Osteocyte (in vitro differentiated cells): Measurements from ENCODE around the gene LMNA. TPM values are rescaled to one million over a fixed set of nuclear protein-coding genes. Genes with fewer than 3 reads are reported as not detected.

Experiments
- DNase-seq: peaks from one replicate; pipeline ENCODE4 v3.0.0; 2021; ENCODE audit warnings: mixed read lengths; ENCODE audit not compliant: unreplicated experiment; ENCODE audit errors: extremely low spot score
- H3K27ac Mint-ChIP-seq: one replicate; pipeline ENCODE4 v1.8.0; 2021; ENCODE audit warnings: mild to moderate bottlenecking, mixed read lengths; ENCODE audit not compliant: unreplicated experiment
- H3K27me3 Mint-ChIP-seq: one replicate; pipeline ENCODE4 v1.8.0; 2021; ENCODE audit warnings: mixed read lengths; ENCODE audit not compliant: unreplicated experiment
- H3K36me3 Mint-ChIP-seq: one replicate; pipeline ENCODE4 v1.8.0; 2021; ENCODE audit warnings: mixed read lengths; ENCODE audit not compliant: unreplicated experiment
- H3K4me1 Mint-ChIP-seq: one replicate; pipeline ENCODE4 v1.8.0; 2021; ENCODE audit warnings: mixed read lengths; ENCODE audit not compliant: unreplicated experiment
- H3K4me3 Mint-ChIP-seq: one replicate; pipeline ENCODE4 v1.8.0; 2021; ENCODE audit warnings: mild to moderate bottlenecking, moderate library complexity, mixed read lengths; ENCODE audit not compliant: unreplicated experiment
- H3K9me3 Mint-ChIP-seq: one replicate; pipeline ENCODE4 v1.8.0; 2021; ENCODE audit warnings: mixed read lengths; ENCODE audit not compliant: unreplicated experiment
- CTCF ChIP-seq: fragments of 200-600 bp; sonication (generic); IDR thresholded peaks from 2 replicates; pipeline ENCODE4 v1.5.0; 2021; ENCODE audit warnings: antibody characterized with exemption, mild to moderate bottlenecking, moderate library complexity
- total RNA-seq: library from RNA; stranded (reverse); gene quantifications from 2 replicates; pipeline ENCODE4 v1.2.1, GENCODE V29; 2021

The LMNA gene
- total RNA-seq, 1 donor from 2014 or later, result 792 TPM

- Mint-ChIP-seq H3K9me3 (no peaks in the 10 kb centered on the region), H3K36me3 (peaks cover 55% of the 10 kb centered on the region), H3K27ac (peak overlapping the region; percentile 41), H3K4me3 (no peak overlapping the region), H3K4me1 (peaks cover 15% of the 10 kb centered on the region), H3K27me3 (no peaks in the 10 kb centered on the region)
- peak; percentile 25 for TF ChIP-seq CTCF
- no peak for DNase-seq
Measured at GRCh38 chr1:156136970-156137483, 22.5 kb downstream of the LMNA start.

- no peak overlapping the region for H3K4me3 Mint-ChIP-seq
- peaks cover 15% of the 10 kb centered on the region for H3K4me1 Mint-ChIP-seq
- no peaks in the 10 kb centered on the region for H3K27me3 Mint-ChIP-seq
- no peak for TF ChIP-seq CTCF
- peak overlapping the region; percentile 14 for H3K27ac Mint-ChIP-seq
- no peak for DNase-seq
- no peaks in the 10 kb centered on the region for H3K9me3 Mint-ChIP-seq
- H3K36me3 Mint-ChIP-seq, result peaks cover 55% of the 10 kb centered on the region
Measured at GRCh38 chr1:156138458-156138867, 24.0 kb downstream of the LMNA start.

- TF ChIP-seq CTCF, result peak; percentile 58
- peak overlapping the region; percentile 76 for H3K27ac Mint-ChIP-seq
- H3K9me3 Mint-ChIP-seq, result no peaks in the 10 kb centered on the region
- H3K4me3 Mint-ChIP-seq, result no peak overlapping the region
- H3K36me3 Mint-ChIP-seq, result peaks cover 38% of the 10 kb centered on the region
- peaks cover 28% of the 10 kb centered on the region for H3K4me1 Mint-ChIP-seq
- H3K27me3 Mint-ChIP-seq, result no peaks in the 10 kb centered on the region
- DNase-seq, result no peak
Measured at GRCh38 chr1:156140879-156141707, 26.6 kb downstream of the LMNA start.

GRCh38 chr1:156143765-156144489, 29.4 kb downstream of the LMNA start:
- DNase-seq, result no peak
- H3K4me1 Mint-ChIP-seq, result peaks cover 37% of the 10 kb centered on the region
- no peaks in the 10 kb centered on the region for H3K9me3 Mint-ChIP-seq
- peaks cover 18% of the 10 kb centered on the region for H3K36me3 Mint-ChIP-seq
- peaks cover 8% of the 10 kb centered on the region for H3K27me3 Mint-ChIP-seq
- no peak for TF ChIP-seq CTCF
- peak overlapping the region; percentile 2 for H3K4me3 Mint-ChIP-seq
- peak overlapping the region; percentile 13 for H3K27ac Mint-ChIP-seq

- H3K9me3 Mint-ChIP-seq, result no peaks in the 10 kb centered on the region
- TF ChIP-seq CTCF, result no peak
- H3K4me3 Mint-ChIP-seq, result no peak overlapping the region
- H3K27me3 Mint-ChIP-seq, result peaks cover 15% of the 10 kb centered on the region
- no peak for DNase-seq
- peaks cover 15% of the 10 kb centered on the region for H3K36me3 Mint-ChIP-seq
- no peak overlapping the region for H3K27ac Mint-ChIP-seq
- peaks cover 33% of the 10 kb centered on the region for H3K4me1 Mint-ChIP-seq
Measured at GRCh38 chr1:156144742-156145141, 30.2 kb downstream of the LMNA start.
